GM19240 (cell line): Measurements from ENCODE around the gene RASAL2.
"Not testable (repeated sequence)": the region's sequence is repeated elsewhere in the genome, so short reads cannot be mapped to it uniquely, and the experiment has no call there.

Experiments used
- DNase-seq: peaks from one replicate; pipeline ENCODE4 v3.0.0; 2011; ENCODE audit warnings: low spot score; ENCODE audit not compliant: insufficient read length

RASAL2 gene

GRCh38 chr1:178232108-178232507 lies 138.2 kb downstream of the RASAL2 start:
- no peak for DNase-seq

- no peak for DNase-seq
Measured at GRCh38 chr1:178232949-178233348, 139.0 kb downstream of the RASAL2 start.

GRCh38 chr1:178237121-178237520 lies 143.2 kb downstream of the RASAL2 start:
- DNase-seq, result no peak

GRCh38 chr1:178238722-178239510 lies 145.0 kb downstream of the RASAL2 start:
- no peak for DNase-seq

- DNase-seq, result no peak
Measured at GRCh38 chr1:178241057-178241456, 147.2 kb downstream of the RASAL2 start.

- no peak for DNase-seq
Measured at GRCh38 chr1:178241837-178242236, 147.9 kb downstream of the RASAL2 start.

GRCh38 chr1:178243119-178243518 lies 149.2 kb downstream of the RASAL2 start:
- no peak for DNase-seq

- DNase-seq, result no peak
Measured at GRCh38 chr1:178243890-178244289, 150.0 kb downstream of the RASAL2 start.

GRCh38 chr1:178248284-178248683 lies 154.4 kb downstream of the RASAL2 start:
- not testable (repeated sequence) for DNase-seq

GRCh38 chr1:178253581-178253980 lies 159.7 kb downstream of the RASAL2 start:
- not testable (repeated sequence) for DNase-seq

- DNase-seq, result no peak
Measured at GRCh38 chr1:178254433-178254832, 160.5 kb downstream of the RASAL2 start.

- no peak for DNase-seq
Measured at GRCh38 chr1:178258536-178258935, 164.6 kb downstream of the RASAL2 start.

GRCh38 chr1:178262120-178262500 lies 168.2 kb downstream of the RASAL2 start:
- DNase-seq, result no peak

- no peak for DNase-seq
Measured at GRCh38 chr1:178263341-178263740, 169.4 kb downstream of the RASAL2 start.

- DNase-seq, result no peak
Measured at GRCh38 chr1:178266113-178266512, 172.2 kb downstream of the RASAL2 start.

- DNase-seq, result no peak
Measured at GRCh38 chr1:178266619-178267066, 172.7 kb downstream of the RASAL2 start.

- no peak for DNase-seq
Measured at GRCh38 chr1:178267646-178268094, 173.8 kb downstream of the RASAL2 start.

GRCh38 chr1:178271471-178271870 lies 177.6 kb downstream of the RASAL2 start:
- DNase-seq, result no peak

- DNase-seq, result no peak
Measured at GRCh38 chr1:178273707-178274410, 180.0 kb downstream of the RASAL2 start.

GRCh38 chr1:178275049-178275448 lies 181.1 kb downstream of the RASAL2 start:
- no peak for DNase-seq

GRCh38 chr1:178275553-178275952 lies 181.6 kb downstream of the RASAL2 start:
- no peak for DNase-seq

- no peak for DNase-seq
Measured at GRCh38 chr1:178277793-178278530, 184.1 kb downstream of the RASAL2 start.
